ENCODE results near the gene DHRS4L2.
"Not testable (repeated sequence)": the region's sequence is repeated elsewhere in the genome, so short reads cannot be mapped to it uniquely, and the experiment has no call there.

Gene DHRS4L2

GRCh38 chr14:23988607-23989363, at the start of gene DHRS4L2:
Gene DHRS4L2 (plus strand): TSS chr14:23988929. CDS start chr14:23988948, 19 bp downstream.
- DNase-seq (ENCODE audit: insufficient read length, low spot score); FAIRE-seq: not testable (repeated sequence)

DNA sequence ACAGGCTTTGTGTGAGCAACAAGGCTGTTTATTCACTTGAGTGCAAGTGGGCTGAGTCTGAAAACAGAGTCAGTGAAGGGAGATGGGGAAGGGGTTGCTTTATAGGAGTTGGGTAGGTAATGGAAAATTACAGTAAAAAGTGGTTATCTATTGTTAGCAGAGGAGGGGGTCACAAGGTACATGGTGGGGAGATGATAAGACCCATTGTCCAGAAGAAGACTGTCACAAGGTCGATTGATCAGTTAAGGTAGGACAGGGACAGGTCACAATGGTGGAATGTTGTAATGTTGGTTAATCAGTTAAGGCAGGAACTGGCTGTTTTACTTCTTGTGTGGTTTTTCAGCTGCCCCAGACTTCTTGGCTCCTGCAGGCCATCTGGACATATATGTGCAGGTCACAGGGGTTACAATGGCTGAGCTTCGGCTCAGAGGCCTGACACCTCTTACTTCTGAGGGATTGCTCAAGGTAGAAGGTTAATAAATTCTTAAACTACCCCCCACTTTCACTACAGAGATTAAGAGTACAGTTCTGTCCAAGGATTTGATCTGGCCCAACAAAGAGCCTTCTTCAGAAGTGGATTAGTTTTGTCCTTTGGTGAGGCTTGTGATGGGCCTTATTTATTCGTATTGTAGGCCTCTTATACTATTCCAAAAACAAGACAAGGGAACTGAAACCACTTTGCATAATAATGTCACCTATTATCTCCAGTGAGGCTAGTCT, 49.0 kb upstream of the DHRS4L2 start:
- no peak for TF ChIP-seq POLR2A (IDR thresholded peaks at IDR 0.05; ENCODE audit: low read depth, low read length)
- DNase-seq (ENCODE audit: insufficient read length, low spot score): no peak
- no peak for FAIRE-seq

GRCh38 chr14:23941230-23941629, 47.5 kb upstream of the DHRS4L2 start:
- TF ChIP-seq POLR2A (IDR thresholded peaks at IDR 0.05; ENCODE audit: low read depth, low read length): no peak
- no peak for DNase-seq (ENCODE audit: insufficient read length, low spot score)
- FAIRE-seq: no peak

- no peak for FAIRE-seq
- TF ChIP-seq POLR2A (IDR thresholded peaks at IDR 0.05; ENCODE audit: low read depth, low read length): no peak
- no peak for DNase-seq (ENCODE audit: insufficient read length, low spot score)
Measured at GRCh38 chr14:23941669-23942068, 47.1 kb upstream of the DHRS4L2 start.

DNA sequence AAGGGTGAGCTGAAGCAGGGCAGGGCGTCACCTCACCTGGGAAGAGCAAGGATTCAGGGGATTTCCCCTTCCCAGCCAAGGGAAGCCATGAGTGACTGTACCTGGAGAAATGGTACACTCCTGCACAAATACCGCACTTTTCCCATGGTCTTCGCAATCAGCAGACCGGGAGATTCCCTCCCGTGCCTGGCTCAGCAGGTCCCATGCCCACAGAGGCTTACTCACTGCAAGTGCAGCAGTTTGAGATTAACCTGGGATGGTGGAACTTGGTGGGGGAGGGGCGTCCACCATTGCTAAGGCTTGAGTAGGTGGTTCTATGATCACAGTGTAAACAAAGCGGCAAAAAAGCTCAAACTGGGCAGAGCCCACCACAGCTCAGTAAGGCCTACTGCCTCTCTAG, 46.1 kb upstream of the DHRS4L2 start:
- FAIRE-seq (no peak), DNase-seq (ENCODE audit: insufficient read length, low spot score) (no peak)
- no peak for TF ChIP-seq POLR2A (IDR thresholded peaks at IDR 0.05; ENCODE audit: low read depth, low read length)

DNA sequence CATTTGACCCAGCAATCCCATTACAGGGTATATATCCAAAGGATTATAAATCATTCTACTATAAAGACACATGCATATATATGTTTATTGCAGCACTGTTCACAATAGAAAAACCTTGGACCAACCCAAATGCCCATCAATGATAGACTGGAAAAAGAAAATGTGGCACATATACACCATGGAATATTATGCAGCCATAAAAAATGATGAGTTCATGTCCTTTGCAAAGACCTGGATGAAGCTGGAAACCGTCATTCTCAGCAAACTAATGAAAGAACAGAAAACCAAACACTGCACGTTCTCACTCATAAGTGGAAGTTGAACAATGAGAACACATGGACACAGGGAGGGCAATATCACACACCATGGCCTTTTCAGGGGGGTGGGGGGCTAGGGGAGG, 39.7 kb upstream of the DHRS4L2 start:
- not testable (repeated sequence) for FAIRE-seq; DNase-seq (ENCODE audit: insufficient read length, low spot score)

- TF ChIP-seq POLR2A (IDR thresholded peaks at IDR 0.05; ENCODE audit: low read depth, low read length): no peak
- no peak for FAIRE-seq
- DNase-seq (ENCODE audit: insufficient read length, low spot score): no peak
Measured at GRCh38 chr14:23950411-23951135, 38.2 kb upstream of the DHRS4L2 start.

GRCh38 chr14:23951136-23951466, 37.6 kb upstream of the DHRS4L2 start:
- not testable (repeated sequence) for DNase-seq (ENCODE audit: insufficient read length, low spot score); FAIRE-seq

DNA sequence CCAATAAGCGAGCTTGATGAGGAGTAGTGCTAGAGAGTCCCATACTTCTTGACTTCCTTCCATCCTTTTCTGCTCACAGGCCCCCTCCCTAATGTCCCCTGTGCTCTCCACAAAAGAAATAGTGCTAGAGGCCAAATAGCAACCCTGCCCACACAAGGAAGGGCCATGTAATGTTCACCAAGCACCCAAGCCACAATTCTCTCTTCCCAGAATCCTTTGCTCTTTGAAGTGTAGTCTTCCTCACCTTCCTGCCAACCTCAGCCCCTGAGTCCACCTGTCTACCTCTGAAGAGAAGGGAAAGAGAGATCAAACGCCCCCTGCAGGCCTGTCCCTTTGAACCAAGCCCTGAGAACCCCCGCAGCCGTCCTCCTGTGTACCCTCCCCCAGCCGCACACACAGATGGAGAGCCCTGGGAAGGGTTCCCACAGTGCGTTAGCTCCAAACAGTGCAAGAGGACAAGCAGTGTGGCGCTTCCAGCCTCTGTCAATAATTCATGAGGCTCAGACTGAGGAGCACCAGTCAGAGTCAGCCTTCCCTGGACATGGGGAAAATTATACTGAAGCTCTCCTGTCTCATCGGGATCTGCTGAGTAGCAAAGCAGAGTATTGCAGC, 37.0 kb upstream of the DHRS4L2 start:
- no peak for DNase-seq (ENCODE audit: insufficient read length, low spot score)
- TF ChIP-seq POLR2A (IDR thresholded peaks at IDR 0.05; ENCODE audit: low read depth, low read length): no peak
- no peak for FAIRE-seq

DNA sequence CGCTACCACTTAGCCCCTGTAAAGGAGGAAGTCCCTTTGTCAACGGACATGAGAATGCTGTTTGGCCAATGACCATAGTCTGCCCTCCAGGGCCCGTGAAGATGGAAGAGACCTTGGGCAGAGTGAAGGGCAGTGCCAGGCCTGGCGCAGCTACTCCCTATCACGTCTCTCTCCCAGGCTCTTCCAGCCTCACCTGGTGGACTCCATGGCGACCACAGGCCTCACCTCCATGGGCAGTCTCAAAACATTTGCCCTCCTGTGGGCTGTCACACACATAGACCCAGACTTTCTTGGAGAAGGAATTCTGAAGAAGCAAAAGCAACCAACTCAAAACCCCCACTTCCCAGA, 35.6 kb upstream of the DHRS4L2 start:
- not testable (repeated sequence) for FAIRE-seq; DNase-seq (ENCODE audit: insufficient read length, low spot score)

DNA sequence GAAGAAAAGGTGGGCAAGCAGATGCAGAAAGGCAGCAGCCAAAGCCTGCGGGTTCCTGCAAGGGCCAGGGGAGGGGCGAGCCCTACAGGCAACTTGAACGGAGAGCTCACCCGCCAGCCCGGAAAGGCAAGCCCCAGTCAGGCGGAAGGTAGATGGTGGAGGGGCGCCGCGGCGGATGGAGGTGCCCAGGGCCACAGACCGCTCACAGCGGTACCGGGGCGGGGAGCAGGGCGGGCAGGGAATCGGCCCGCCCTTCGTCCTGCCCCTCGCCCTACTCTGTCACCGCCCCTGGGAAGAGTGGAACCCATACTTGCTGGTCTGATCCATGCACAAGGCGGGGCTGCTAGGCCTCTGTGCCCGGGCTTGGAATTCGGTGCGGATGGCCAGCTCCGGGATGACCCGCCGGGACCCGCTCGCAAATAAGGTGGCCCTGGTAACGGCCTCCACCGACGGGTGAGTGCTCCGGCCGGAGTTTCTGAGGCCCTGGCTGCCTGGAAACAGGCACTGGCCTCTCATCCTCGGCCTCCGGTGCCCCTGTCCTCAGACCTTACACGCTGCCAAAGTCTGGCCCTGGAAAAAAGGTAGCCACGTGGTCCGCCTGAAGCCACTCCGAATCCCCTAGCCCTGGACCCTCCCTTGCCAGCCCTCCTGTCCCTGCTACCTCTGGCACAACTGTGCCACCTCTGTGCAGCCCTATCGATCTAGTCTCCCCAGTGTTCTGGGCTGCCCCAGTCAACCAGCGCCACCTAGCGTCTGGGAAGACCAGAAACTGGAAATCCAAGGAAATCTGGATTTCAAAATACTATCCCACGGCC, 35.1 kb upstream of the DHRS4L2 start, which contains the start of gene DHRS4:
Gene DHRS4, plus strand, starts transcription at position 307 of the 815 bp plus-strand sequence. Its CDS starts 19 bp downstream, at position 326.
- 0 out of 2 replicates have a peak, but pooled peaks have one; percentile 50 for TF ChIP-seq POLR2A (IDR thresholded peaks at IDR 0.05; ENCODE audit: low read depth, low read length)
- no peak for FAIRE-seq

GRCh38 chr14:23954279-23954614, 34.5 kb upstream of the DHRS4L2 start:
- FAIRE-seq; DNase-seq (ENCODE audit: insufficient read length, low spot score): not testable (repeated sequence)

More for the DNA sequence above, 35.1 kb upstream of the DHRS4L2 start, which contains the start of gene DHRS4:
- DNase-seq (ENCODE audit: insufficient read length, low spot score): peak; percentile 65

DNA sequence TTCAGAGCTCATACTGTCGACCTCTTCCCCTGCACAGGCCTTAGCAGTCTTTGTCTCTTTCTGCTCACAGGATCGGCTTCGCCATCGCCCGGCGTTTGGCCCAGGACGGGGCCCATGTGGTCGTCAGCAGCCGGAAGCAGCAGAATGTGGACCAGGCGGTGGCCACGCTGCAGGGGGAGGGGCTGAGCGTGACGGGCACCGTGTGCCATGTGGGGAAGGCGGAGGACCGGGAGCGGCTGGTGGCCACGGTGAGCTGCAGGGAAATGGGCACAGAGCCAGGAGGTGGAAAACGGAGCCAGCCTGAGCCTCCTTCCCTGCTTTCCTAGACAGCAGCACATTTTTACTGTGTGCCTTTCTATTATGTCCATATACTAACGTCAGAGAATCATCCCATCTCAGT, 33.8 kb upstream of the DHRS4L2 start:
- DNase-seq (ENCODE audit: insufficient read length, low spot score); FAIRE-seq: not testable (repeated sequence)

DNA sequence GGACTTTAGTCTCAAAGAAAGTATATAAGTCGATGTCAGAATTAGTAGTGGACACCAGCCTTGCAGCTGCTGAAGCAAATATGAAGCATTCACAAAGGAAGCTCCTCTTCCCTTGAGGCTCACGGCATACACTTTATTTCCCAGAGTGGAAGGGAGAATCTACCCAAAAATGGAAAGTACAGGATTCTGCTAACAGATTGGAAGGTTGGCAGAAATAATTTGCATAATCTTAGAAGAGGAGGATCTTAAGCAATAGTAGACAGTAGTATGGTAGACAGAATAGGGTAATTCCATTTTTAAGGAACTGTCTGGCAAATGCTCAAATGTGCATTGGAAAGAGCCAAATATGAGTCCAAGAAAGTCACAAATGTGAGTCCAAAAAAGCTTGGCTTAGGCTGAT, 32.9 kb upstream of the DHRS4L2 start:
- DNase-seq (ENCODE audit: insufficient read length, low spot score); FAIRE-seq: not testable (repeated sequence)

- not testable (repeated sequence) for FAIRE-seq; DNase-seq (ENCODE audit: insufficient read length, low spot score)
Measured at GRCh38 chr14:23957913-23958569, 30.7 kb upstream of the DHRS4L2 start.

GRCh38 chr14:23960899-23961298, 27.8 kb upstream of the DHRS4L2 start:
- DNase-seq (ENCODE audit: insufficient read length, low spot score); FAIRE-seq: not testable (repeated sequence)

- not testable (repeated sequence) for FAIRE-seq; DNase-seq (ENCODE audit: insufficient read length, low spot score)
Measured at GRCh38 chr14:23961704-23962103, 27.0 kb upstream of the DHRS4L2 start.

DNA sequence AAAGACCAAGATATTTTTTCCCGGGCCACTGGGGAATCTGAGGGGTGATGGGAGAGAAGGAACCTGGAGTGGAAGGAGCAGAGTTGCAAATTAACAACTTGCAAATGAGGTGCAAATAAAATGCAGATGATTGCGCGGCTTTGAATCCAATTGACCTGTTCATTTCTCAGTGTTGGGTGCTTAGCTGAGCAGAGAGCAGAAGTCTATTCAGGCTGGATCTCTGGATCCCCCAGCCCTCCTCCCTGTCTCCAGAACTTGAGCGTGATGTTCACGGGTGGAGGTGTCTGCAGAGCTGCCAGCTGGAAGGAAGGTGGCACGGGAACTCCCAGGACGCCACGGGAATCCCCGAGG, 19.6 kb upstream of the DHRS4L2 start:
- not testable (repeated sequence) for FAIRE-seq; DNase-seq (ENCODE audit: insufficient read length, low spot score)

All from H54 (cell line).